ENCODE results near the gene ADAMTS16.
A peak's percentile ranks its signal among the peaks of the same experiment; 100 is the strongest.

The ADAMTS16 gene

GRCh38 chr5:5302201-5302600 lies 162.1 kb downstream of the ADAMTS16 start:
- no peak for DNase-seq (ENCODE audit: low read depth in 2 of 2)
- no peak for TF ChIP-seq CTCF (IDR thresholded peaks at IDR 0.05; ENCODE audit: low read depth, low read length)
- no peak overlapping the region for H3K4me3 ChIP-seq (replicated peaks in 1 of 2; ENCODE audit: low read depth in 2 of 2, low read length in 2 of 2)

- H3K4me3 ChIP-seq (replicated peaks in 1 of 2; ENCODE audit: low read depth in 2 of 2, low read length in 2 of 2) = no peak overlapping the region
- no peak for DNase-seq (ENCODE audit: low read depth in 2 of 2)
- no peak for TF ChIP-seq CTCF (IDR thresholded peaks at IDR 0.05; ENCODE audit: low read depth, low read length)
Observed at GRCh38 chr5:5303242-5303641, 163.1 kb downstream of the ADAMTS16 start.

- no peak overlapping the region for H3K4me3 ChIP-seq (replicated peaks in 1 of 2; ENCODE audit: low read depth in 2 of 2, low read length in 2 of 2)
- no peak for TF ChIP-seq CTCF (IDR thresholded peaks at IDR 0.05; ENCODE audit: low read depth, low read length)
Observed at GRCh38 chr5:5304361-5305020, 164.4 kb downstream of the ADAMTS16 start.

GRCh38 chr5:5306696-5307095 lies 166.6 kb downstream of the ADAMTS16 start:
- DNase-seq (ENCODE audit: low read depth in 2 of 2) = peak in 1 of 2 donors; percentile 13
- TF ChIP-seq CTCF (IDR thresholded peaks at IDR 0.05; ENCODE audit: low read depth, low read length) = no peak
- H3K4me3 ChIP-seq (replicated peaks in 1 of 2; ENCODE audit: low read depth in 2 of 2, low read length in 2 of 2) = no peak overlapping the region

More at GRCh38 chr5:5304361-5305020, 164.4 kb downstream of the ADAMTS16 start:
- no peak for DNase-seq (ENCODE audit: low read depth in 2 of 2)

GRCh38 chr5:5308319-5308718 lies 168.2 kb downstream of the ADAMTS16 start:
- DNase-seq (ENCODE audit: low read depth in 2 of 2) = no peak
- no peak overlapping the region for H3K4me3 ChIP-seq (replicated peaks in 1 of 2; ENCODE audit: low read depth in 2 of 2, low read length in 2 of 2)
- TF ChIP-seq CTCF (IDR thresholded peaks at IDR 0.05; ENCODE audit: low read depth, low read length) = no peak

- H3K4me3 ChIP-seq (replicated peaks in 1 of 2; ENCODE audit: low read depth in 2 of 2, low read length in 2 of 2) = no peak overlapping the region
- no peak for TF ChIP-seq CTCF (IDR thresholded peaks at IDR 0.05; ENCODE audit: low read depth, low read length)
- DNase-seq (ENCODE audit: low read depth in 2 of 2) = no peak
Observed at GRCh38 chr5:5309645-5310044, 169.5 kb downstream of the ADAMTS16 start.
